HG02970 (cell line): ENCODE data around the gene STXBP5.
"Not testable (repeated sequence)": the region's sequence is repeated elsewhere in the genome, so short reads cannot be mapped to it uniquely, and the experiment has no call there.

Experiments used
- ATAC-seq: cut with Tn5 transposase; IDR thresholded peaks from one replicate; pipeline ENCODE4 v1.9.1; 2021; ENCODE audit warnings: mild to moderate bottlenecking, moderate library complexity, moderate number of reproducible peaks; ENCODE audit not compliant: unreplicated experiment, low FRiP score

STXBP5 gene

GRCh38 chr6:147234685-147235084 is 30.5 kb downstream of the STXBP5 start:
- ATAC-seq: no peak

DNA sequence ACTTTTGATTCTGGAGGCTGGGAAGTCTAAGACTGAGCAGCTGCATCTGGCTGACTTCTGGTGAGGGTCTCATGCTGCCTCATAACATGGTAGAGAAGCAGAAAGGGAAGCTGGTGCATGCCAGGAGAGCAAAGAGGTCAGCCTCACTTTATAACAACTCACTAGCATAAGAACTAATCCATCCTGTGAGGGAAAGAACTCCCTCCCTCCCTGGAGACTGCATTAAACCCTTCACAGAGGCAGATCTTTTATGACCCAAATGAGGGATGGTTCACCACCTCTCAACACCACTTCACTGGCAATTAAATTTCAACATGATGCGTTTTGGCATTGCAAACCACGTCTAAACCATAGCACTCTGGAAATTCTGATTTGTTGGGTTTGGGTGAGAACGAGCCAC is 33.9 kb downstream of the STXBP5 start:
- no peak for ATAC-seq

DNA sequence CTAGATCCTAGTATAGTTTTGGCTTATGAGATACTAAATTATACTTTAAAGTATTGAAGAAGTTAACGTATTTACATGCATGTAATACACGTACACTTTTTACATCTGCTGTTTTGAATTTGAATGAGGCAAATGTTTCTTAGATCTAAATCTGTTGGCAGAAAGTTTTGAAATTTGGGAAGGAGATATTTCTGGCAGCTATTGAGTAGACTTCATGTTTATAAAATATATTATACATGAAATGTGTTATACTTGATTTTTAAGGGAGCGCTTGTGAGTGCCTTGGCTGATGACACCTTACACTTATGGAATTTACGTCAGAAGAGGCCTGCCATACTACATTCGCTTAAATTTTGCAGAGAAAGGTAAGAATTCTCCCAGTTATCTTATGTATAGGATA is 34.7 kb downstream of the STXBP5 start:
- no peak for ATAC-seq

- no peak for ATAC-seq
These were observed 40.6 kb downstream of the STXBP5 start for GRCh38 chr6:147244832-147245231.

DNA sequence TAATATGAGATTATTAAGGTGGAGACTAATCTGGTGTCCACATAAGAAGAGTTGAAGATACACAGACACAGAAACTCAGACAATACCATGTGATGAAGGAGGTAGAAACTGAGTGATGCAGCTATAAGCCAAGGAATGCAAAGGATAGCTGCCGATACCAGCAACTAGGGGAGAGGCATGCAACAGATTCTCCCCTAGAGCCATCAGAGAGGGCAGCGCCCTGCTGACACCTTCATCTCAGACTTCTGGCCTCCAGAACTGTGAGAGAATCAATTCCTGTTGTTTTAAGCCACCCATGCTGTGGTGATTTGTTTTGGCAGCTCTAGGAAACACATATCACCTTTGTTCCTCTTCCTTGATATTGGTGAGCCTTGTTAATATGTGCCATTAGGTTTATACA is 41.5 kb downstream of the STXBP5 start:
- ATAC-seq: no peak

DNA sequence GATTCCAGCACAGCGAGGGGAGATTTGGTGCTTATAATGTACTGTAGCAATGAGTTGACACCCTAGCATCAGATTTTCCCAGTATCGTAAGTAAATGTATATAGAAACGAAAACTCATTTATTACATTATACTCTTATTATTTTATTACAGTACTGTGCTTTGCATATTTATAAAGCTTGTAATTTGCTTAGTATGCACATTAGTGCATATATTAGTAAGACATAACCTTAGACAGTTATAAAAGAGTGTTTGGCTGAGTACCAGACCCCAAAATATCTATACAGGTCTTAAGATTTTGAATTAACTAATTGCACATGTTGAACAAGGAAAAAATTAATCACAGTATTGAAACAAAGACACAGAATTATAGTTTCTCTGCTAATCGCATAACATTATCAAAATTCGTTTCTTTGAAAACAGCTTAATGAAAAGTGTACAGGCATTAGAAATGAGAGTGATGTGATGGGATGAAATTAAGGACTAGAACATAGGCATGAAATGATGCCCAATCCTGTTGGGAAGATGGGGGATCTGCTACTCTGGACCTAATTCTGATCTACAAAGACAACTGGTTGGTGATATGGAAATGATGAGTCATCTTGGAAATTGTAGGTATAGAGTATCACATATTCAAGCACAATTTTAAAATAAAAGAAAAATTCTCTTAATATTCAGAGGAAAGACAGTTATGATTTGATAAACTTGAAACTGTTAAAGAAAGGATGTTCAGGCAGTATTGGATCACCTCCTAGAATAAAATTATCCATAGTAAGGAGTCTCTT is 42.8 kb downstream of the STXBP5 start:
- ATAC-seq: no peak

DNA sequence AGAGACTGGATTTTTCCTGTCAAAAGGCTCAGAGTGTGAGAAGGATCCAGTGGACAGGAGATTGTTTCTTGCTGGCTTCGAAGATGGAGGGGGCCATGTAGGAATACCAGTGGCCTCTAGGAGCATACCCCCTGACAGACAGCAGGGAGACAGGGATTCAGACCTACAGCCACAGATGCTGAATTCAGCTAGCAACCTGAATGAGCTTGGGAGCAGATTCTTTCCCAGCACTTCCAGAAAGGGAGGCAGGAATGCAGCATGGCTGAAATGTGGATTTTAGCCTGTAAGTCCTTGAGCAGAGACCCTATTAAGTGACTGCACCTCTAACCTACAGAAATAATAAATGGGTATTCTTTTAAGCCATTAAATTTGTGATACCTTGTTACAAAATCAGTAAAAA is 44.6 kb downstream of the STXBP5 start:
- ATAC-seq: no peak

DNA sequence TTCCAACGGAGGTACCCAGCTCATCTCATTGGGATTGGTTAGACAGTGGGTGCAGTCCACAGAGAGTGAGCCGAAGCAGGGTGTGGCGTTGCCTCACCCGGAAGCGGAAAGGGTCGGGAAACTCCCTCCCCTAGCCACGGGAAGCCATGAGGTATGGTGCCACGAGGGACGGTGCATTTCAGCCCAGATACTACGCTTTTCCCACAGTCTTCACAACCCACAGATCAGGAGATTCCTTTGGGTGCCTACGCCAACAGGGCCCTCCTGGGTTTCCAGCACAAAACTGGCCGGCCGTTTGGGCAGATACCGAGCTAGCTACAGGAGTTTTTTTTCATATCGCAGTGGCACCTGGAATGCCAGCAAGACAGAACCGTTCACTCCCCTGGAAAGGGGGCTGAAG is 46.9 kb downstream of the STXBP5 start:
- ATAC-seq: no peak

DNA sequence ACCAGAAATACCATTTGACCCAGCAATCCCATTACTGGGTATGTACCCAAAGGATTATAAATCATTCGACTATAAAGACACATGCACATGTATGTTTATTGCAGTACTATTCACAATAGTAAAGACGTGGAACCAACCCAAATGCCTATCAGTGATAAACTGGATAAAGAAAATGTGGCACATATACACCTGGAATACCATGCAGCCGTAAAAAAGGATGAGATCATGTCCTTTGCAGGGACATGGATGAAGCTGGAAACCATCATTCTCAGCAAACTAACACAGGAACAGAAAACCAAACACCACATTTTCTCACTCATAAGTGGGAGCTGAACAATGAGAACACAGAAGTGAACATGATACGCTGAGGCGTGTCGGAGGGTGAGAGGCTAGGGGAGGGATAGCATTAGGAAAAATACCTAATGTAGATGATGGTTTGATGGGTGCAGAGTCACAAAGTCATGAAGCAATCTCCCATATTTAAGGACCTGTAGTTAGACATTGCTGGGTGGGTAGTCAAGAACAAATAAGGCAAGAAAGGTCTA is 50.8 kb downstream of the STXBP5 start:
- not testable (repeated sequence) for ATAC-seq

- ATAC-seq: no peak
These were observed 51.9 kb downstream of the STXBP5 start for GRCh38 chr6:147255948-147256674.

GRCh38 chr6:147257760-147258159 is 53.5 kb downstream of the STXBP5 start:
- no peak for ATAC-seq

GRCh38 chr6:147260091-147260490 is 55.9 kb downstream of the STXBP5 start:
- no peak for ATAC-seq

DNA sequence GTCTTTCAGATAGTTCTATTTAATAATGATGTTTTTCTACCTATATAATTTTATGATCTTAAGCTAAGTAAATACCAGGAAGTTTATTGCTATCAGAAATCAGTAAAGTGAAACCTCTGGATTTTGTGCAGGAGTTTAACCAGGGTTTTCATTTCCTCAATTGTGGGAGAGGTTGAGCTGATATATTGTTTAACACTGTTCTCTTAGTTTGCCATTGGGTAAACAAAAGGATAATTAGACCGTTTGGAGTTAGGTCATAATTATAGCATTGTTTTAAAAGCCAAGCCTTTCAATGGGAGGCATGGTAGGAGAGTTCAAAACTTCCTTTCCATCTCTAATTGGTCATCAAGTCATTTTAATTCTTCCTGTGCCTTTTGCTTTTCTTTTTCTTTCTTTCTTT is 58.7 kb downstream of the STXBP5 start:
- ATAC-seq: no peak

GRCh38 chr6:147266821-147267220 is 62.6 kb downstream of the STXBP5 start:
- ATAC-seq: no peak

GRCh38 chr6:147267658-147268057 is 63.4 kb downstream of the STXBP5 start:
- ATAC-seq: no peak

DNA sequence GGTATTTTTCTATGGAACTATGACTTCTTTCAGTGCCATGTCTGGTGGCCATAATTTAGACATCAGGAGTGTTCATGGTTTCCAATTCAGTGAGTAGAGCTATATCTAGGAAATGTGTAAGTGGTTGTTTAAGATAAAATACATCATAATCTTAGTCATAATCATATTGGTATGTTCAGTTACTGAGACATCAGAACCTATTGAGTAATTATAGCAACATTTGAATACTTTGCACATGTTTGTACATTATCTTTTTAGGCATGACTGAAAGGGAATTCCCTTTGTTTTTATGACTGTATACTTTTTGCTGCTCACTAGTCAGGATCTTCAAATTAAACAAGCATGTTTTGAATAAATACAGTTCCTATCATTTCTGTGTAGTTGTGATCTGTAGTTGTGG is 64.0 kb downstream of the STXBP5 start:
- no peak for ATAC-seq

DNA sequence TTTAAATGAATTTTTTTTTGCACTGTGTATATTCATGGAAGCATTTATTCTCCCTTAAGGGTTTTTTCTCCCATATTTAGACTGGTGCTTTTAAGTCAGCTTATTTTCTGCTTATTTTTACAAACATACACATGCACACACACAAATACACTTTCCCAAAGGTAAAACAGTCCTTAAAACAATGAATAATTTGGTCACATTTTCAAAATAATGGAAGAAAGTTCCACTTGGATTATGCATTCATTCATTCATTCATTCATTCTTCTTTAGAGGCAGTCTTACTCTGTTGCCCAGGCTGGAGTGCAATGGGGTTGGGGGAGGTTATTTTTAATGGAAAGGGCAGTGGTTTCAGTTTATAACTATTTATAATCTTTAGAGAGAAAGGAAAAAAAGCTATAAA is 69.8 kb downstream of the STXBP5 start:
- ATAC-seq: no peak

DNA sequence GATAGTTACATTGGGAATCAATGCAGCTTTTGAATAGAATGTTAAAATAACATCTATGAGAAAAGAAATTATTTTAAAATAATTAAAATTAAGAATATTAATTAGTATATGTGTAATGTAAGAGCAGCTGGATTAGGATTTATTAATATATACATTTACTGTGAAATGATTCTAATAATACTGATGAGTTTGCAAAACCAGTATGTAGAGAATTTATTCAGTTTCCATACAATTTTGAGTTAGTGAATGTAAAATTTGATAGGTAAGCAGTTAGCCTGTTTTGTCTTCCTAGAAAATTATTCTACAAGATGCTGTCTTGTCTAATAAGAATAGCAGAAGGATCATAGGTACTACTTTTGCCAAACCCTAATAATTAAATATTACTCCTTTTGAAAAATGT is 70.6 kb downstream of the STXBP5 start:
- no peak for ATAC-seq

DNA sequence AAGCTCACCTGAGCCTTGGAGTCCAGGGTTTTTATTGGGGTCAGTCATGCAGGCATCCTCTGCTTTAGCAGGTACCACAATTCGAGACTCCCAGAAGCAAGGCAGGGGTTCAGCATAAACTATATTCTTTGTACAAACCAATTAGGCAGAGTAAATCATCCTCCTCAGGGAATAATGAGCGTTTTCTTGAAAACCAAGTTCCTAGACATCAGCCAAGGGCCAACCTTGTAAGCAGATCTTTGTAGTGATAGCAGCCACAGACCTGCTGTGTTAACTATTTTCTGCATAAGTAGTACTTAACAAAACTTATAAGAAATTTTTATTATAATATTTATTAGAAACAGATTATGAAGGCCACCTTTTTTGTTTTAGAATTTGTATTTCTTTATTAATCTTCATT is 74.7 kb downstream of the STXBP5 start:
- ATAC-seq: no peak

- no peak for ATAC-seq
These were observed 75.2 kb downstream of the STXBP5 start for GRCh38 chr6:147279427-147279826.

GRCh38 chr6:147281895-147282565 is 77.8 kb downstream of the STXBP5 start:
- no peak for ATAC-seq
